ENCODE data around the gene UBE2E1. TPM values are rescaled to one million over a fixed set of nuclear protein-coding genes. Genes with fewer than 3 reads are reported as not detected.
A peak's percentile ranks its signal among the peaks of the same experiment; 100 is the strongest.

UBE2E1 gene
- total and polyA plus RNA-seq, 2 experiments from 2014 or later = 39.9 to 120 TPM

DNA sequence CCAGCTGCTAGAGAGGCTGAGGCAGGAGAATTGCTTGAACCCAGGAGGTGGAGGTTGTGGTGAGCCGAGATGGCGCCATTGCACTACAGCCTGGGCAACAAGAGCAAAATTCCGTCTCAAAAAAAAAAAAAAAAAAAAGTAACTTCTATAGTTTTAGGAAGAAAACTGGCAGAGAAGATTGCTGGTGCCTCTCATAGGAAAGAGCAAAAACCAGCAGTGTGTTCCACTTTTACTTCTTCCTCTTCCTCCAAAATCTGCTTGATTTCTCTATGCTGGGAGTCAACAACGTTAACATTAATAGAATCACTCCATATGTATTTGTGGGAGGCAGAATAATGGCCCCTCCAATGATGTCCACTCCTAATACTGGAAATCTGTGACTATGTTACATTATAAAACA lies 126.8 kb downstream of the UBE2E1 start:
- H3K9me3 Mint-ChIP-seq = no peaks in the 10 kb centered on the region
- H3K4me2 ChIP-seq = no peak overlapping the region
- H3K79me2 ChIP-seq (replicated peaks; ENCODE audit: insufficient read depth) = no peaks in the 10 kb centered on the region
- H3K36me3 ChIP-seq (ENCODE audit: insufficient read depth) = no peaks in the 10 kb centered on the region
- no peak overlapping the region for H3K4me3 ChIP-seq
- ATAC-seq = no peak
- H3K36me3 Mint-ChIP-seq (ENCODE audit: low read depth) = no peaks in the 10 kb centered on the region
- TF ChIP-seq ZNF331 (CRISPR knock-in tag; IDR thresholded peaks at IDR 0.05; ENCODE audit: low read depth) = no peak
- TF ChIP-seq, protein P1, sequence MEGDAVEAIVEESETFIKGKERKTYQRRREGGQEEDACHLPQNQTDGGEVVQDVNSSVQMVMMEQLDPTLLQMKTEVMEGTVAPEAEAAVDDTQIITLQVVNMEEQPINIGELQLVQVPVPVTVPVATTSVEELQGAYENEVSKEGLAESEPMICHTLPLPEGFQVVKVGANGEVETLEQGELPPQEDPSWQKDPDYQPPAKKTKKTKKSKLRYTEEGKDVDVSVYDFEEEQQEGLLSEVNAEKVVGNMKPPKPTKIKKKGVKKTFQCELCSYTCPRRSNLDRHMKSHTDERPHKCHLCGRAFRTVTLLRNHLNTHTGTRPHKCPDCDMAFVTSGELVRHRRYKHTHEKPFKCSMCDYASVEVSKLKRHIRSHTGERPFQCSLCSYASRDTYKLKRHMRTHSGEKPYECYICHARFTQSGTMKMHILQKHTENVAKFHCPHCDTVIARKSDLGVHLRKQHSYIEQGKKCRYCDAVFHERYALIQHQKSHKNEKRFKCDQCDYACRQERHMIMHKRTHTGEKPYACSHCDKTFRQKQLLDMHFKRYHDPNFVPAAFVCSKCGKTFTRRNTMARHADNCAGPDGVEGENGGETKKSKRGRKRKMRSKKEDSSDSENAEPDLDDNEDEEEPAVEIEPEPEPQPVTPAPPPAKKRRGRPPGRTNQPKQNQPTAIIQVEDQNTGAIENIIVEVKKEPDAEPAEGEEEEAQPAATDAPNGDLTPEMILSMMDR (conservative IDR thresholded peaks at IDR 0.05; ENCODE audit: low read depth in 2 of 2) = 0 out of 4 replicates have a peak, but pooled peaks of 1 of the 2 experiments have one; percentile 9
- no peak overlapping the region for H2AFZ ChIP-seq
- H3K4me1 Mint-ChIP-seq = peaks cover 11% of the 10 kb centered on the region
- H3K27ac Mint-ChIP-seq = no peak overlapping the region
- H3K4me3 Mint-ChIP-seq = no peak overlapping the region
- H3K27ac ChIP-seq (ENCODE audit: low read depth) = no peak overlapping the region
- peaks cover 8% of the 10 kb centered on the region; the same call in 1 of the 2 replicates for H3K4me1 ChIP-seq (ENCODE audit: insufficient read depth)
- H4K20me1 ChIP-seq (replicated peaks; ENCODE audit: insufficient read depth) = no peaks in the 10 kb centered on the region
- no peaks in the 10 kb centered on the region for H3K27me3 ChIP-seq (ENCODE audit: insufficient read depth)
- DNase-seq (ENCODE audit: low spot score) = no peak
- H3K9me2 ChIP-seq (ENCODE audit: insufficient read depth) = no peaks in the 10 kb centered on the region; the same call in 1 of the 2 replicates
- H3K27me3 Mint-ChIP-seq (ENCODE audit: insufficient read depth, low read depth, poor library complexity) = peaks cover 6% of the 10 kb centered on the region
- no peaks in the 10 kb centered on the region for H3F3A ChIP-seq (replicated peaks; ENCODE audit: low read depth)

DNA sequence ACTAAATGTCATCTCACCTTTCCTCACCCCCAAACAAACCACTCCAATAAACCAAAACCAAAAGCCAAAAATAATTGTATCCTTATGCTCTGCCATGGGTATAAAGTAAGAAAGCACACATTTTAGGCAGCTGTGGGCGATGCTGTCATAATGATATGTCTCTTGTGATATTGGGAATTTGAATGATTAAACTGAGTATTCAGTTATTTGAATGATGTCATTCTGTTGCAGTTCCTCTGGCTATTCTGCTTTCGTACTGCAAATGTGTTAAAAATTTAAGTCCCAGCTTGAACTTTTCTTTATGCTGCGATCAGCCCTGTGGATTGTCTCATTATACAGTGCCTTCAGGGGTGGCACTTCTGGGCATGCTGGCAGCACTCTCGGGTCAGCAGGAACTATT lies 128.5 kb downstream of the UBE2E1 start:
- no peaks in the 10 kb centered on the region for H3K27me3 ChIP-seq (ENCODE audit: insufficient read depth)
- Mint-ChIP-seq H3K27ac (no peak overlapping the region), H3K9me3 (no peaks in the 10 kb centered on the region), H3K4me1 (peaks cover 11% of the 10 kb centered on the region), H3K36me3 (ENCODE audit: low read depth) (no peaks in the 10 kb centered on the region), H3K4me3 (no peak overlapping the region), H3K27me3 (ENCODE audit: insufficient read depth, low read depth, poor library complexity) (peaks cover 6% of the 10 kb centered on the region)
- H3K79me2 ChIP-seq (replicated peaks; ENCODE audit: insufficient read depth) = no peaks in the 10 kb centered on the region
- H3K27ac ChIP-seq (ENCODE audit: low read depth) = no peak overlapping the region
- H3K4me2 ChIP-seq = no peak overlapping the region
- H3K36me3 ChIP-seq (ENCODE audit: insufficient read depth) = no peaks in the 10 kb centered on the region
- no peak for ATAC-seq
- H2AFZ ChIP-seq = no peak overlapping the region
- H4K20me1 ChIP-seq (replicated peaks; ENCODE audit: insufficient read depth) = no peaks in the 10 kb centered on the region
- H3F3A ChIP-seq (replicated peaks; ENCODE audit: low read depth) = no peaks in the 10 kb centered on the region
- H3K4me3 ChIP-seq = no peak overlapping the region
- H3K4me1 ChIP-seq (ENCODE audit: insufficient read depth) = peaks cover 8% of the 10 kb centered on the region; the same call in 1 of the 2 replicates
- DNase-seq (ENCODE audit: low spot score) = no peak
- H3K9me2 ChIP-seq (ENCODE audit: insufficient read depth) = no peaks in the 10 kb centered on the region; the same call in 1 of the 2 replicates
- TF ChIP-seq NANOG (IDR thresholded peaks at IDR 0.05; ENCODE audit: borderline replicate concordance) (no peak), POLR2AphosphoS5 (IDR thresholded peaks at IDR 0.05; ENCODE audit: low read depth) (no peak), CREB1 (CRISPR knock-in tag; IDR thresholded peaks at IDR 0.05; ENCODE audit: low read depth) (no peak)
- TF ChIP-seq, protein P2, sequence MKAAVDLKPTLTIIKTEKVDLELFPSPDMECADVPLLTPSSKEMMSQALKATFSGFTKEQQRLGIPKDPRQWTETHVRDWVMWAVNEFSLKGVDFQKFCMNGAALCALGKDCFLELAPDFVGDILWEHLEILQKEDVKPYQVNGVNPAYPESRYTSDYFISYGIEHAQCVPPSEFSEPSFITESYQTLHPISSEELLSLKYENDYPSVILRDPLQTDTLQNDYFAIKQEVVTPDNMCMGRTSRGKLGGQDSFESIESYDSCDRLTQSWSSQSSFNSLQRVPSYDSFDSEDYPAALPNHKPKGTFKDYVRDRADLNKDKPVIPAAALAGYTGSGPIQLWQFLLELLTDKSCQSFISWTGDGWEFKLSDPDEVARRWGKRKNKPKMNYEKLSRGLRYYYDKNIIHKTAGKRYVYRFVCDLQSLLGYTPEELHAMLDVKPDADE (IDR thresholded peaks at IDR 0.05) = no peak
- TF ChIP-seq, protein P3, sequence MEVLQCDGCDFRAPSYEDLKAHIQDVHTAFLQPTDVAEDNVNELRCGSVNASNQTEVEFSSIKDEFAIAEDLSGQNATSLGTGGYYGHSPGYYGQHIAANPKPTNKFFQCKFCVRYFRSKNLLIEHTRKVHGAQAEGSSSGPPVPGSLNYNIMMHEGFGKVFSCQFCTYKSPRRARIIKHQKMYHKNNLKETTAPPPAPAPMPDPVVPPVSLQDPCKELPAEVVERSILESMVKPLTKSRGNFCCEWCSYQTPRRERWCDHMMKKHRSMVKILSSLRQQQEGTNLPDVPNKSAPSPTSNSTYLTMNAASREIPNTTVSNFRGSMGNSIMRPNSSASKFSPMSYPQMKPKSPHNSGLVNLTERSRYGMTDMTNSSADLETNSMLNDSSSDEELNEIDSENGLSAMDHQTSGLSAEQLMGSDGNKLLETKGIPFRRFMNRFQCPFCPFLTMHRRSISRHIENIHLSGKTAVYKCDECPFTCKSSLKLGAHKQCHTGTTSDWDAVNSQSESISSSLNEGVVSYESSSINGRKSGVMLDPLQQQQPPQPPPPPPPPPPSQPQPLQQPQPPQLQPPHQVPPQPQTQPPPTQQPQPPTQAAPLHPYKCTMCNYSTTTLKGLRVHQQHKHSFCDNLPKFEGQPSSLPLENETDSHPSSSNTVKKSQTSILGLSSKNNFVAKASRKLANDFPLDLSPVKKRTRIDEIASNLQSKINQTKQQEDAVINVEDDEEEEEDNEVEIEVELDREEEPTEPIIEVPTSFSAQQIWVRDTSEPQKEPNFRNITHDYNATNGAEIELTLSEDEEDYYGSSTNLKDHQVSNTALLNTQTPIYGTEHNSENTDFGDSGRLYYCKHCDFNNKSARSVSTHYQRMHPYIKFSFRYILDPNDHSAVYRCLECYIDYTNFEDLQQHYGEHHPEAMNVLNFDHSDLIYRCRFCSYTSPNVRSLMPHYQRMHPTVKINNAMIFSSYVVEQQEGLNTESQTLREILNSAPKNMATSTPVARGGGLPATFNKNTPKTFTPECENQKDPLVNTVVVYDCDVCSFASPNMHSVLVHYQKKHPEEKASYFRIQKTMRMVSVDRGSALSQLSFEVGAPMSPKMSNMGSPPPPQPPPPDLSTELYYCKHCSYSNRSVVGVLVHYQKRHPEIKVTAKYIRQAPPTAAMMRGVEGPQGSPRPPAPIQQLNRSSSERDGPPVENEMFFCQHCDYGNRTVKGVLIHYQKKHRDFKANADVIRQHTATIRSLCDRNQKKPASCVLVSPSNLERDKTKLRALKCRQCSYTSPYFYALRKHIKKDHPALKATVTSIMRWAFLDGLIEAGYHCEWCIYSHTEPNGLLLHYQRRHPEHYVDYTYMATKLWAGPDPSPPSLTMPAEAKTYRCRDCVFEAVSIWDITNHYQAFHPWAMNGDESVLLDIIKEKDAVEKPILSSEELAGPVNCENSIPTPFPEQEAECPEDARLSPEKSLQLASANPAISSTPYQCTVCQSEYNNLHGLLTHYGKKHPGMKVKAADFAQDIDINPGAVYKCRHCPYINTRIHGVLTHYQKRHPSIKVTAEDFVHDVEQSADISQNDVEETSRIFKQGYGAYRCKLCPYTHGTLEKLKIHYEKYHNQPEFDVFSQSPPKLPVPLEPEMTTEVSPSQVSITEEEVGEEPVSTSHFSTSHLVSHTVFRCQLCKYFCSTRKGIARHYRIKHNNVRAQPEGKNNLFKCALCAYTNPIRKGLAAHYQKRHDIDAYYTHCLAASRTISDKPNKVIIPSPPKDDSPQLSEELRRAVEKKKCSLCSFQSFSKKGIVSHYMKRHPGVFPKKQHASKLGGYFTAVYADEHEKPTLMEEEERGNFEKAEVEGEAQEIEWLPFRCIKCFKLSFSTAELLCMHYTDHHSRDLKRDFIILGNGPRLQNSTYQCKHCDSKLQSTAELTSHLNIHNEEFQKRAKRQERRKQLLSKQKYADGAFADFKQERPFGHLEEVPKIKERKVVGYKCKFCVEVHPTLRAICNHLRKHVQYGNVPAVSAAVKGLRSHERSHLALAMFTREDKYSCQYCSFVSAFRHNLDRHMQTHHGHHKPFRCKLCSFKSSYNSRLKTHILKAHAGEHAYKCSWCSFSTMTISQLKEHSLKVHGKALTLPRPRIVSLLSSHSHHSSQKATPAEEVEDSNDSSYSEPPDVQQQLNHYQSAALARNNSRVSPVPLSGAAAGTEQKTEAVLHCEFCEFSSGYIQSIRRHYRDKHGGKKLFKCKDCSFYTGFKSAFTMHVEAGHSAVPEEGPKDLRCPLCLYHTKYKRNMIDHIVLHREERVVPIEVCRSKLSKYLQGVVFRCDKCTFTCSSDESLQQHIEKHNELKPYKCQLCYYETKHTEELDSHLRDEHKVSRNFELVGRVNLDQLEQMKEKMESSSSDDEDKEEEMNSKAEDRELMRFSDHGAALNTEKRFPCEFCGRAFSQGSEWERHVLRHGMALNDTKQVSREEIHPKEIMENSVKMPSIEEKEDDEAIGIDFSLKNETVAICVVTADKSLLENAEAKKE (CRISPR knock-in tag; IDR thresholded peaks at IDR 0.05) = no peak
- TF ChIP-seq, protein P4, sequence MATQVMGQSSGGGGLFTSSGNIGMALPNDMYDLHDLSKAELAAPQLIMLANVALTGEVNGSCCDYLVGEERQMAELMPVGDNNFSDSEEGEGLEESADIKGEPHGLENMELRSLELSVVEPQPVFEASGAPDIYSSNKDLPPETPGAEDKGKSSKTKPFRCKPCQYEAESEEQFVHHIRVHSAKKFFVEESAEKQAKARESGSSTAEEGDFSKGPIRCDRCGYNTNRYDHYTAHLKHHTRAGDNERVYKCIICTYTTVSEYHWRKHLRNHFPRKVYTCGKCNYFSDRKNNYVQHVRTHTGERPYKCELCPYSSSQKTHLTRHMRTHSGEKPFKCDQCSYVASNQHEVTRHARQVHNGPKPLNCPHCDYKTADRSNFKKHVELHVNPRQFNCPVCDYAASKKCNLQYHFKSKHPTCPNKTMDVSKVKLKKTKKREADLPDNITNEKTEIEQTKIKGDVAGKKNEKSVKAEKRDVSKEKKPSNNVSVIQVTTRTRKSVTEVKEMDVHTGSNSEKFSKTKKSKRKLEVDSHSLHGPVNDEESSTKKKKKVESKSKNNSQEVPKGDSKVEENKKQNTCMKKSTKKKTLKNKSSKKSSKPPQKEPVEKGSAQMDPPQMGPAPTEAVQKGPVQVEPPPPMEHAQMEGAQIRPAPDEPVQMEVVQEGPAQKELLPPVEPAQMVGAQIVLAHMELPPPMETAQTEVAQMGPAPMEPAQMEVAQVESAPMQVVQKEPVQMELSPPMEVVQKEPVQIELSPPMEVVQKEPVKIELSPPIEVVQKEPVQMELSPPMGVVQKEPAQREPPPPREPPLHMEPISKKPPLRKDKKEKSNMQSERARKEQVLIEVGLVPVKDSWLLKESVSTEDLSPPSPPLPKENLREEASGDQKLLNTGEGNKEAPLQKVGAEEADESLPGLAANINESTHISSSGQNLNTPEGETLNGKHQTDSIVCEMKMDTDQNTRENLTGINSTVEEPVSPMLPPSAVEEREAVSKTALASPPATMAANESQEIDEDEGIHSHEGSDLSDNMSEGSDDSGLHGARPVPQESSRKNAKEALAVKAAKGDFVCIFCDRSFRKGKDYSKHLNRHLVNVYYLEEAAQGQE (IDR thresholded peaks at IDR 0.05; ENCODE audit: unreplicated experiment) = no peak

Measured in GM23338 (cell line).